NCI-H187 (cell line): Measurements from ENCODE around the gene ADPRHL1.
"Not testable (repeated sequence)": the region's sequence is repeated elsewhere in the genome, so short reads cannot be mapped to it uniquely, and the experiment has no call there.

Experiments used
- DNase-seq, 2 experiments: peaks; one replicate each; lab custom pipeline; 2025; lab: John Stamatoyannopoulos, UW

Gene ADPRHL1

GRCh38 chr13:113402471-113403254 lies 50.6 kb downstream of the ADPRHL1 start:
- DNase-seq, result no peak

- DNase-seq, result no peak
These were observed 51.6 kb downstream of the ADPRHL1 start for GRCh38 chr13:113401452-113402415.

GRCh38 chr13:113400621-113401451 lies 52.5 kb downstream of the ADPRHL1 start:
- DNase-seq, result no peak

GRCh38 chr13:113399755-113400149 lies 53.5 kb downstream of the ADPRHL1 start:
- no peak for DNase-seq

- DNase-seq, result no peak
These were observed 54.1 kb downstream of the ADPRHL1 start for GRCh38 chr13:113398963-113399754.

- DNase-seq, result no peak
These were observed 55.5 kb downstream of the ADPRHL1 start for GRCh38 chr13:113397608-113398425.

GRCh38 chr13:113394339-113394640 lies 59.0 kb downstream of the ADPRHL1 start:
- DNase-seq, result no peak

- DNase-seq, result peak; percentile 28 to 66
These were observed 59.5 kb downstream of the ADPRHL1 start for GRCh38 chr13:113393563-113394338.

- no peak for DNase-seq
These were observed 60.1 kb downstream of the ADPRHL1 start for GRCh38 chr13:113393226-113393562.

- DNase-seq, result no peak
These were observed 62.3 kb downstream of the ADPRHL1 start for GRCh38 chr13:113390874-113391497.

GRCh38 chr13:113389586-113389985 lies 63.7 kb downstream of the ADPRHL1 start:
- DNase-seq, result not testable (repeated sequence)

GRCh38 chr13:113387396-113387795 lies 65.9 kb downstream of the ADPRHL1 start:
- no peak for DNase-seq

- DNase-seq, result no peak
These were observed 70.2 kb downstream of the ADPRHL1 start for GRCh38 chr13:113383089-113383488.

GRCh38 chr13:113382542-113382941 lies 70.7 kb downstream of the ADPRHL1 start:
- DNase-seq, result not testable (repeated sequence)

GRCh38 chr13:113378825-113379224 lies 74.5 kb downstream of the ADPRHL1 start:
- no peak for DNase-seq

GRCh38 chr13:113374511-113375175 lies 78.6 kb downstream of the ADPRHL1 start:
- DNase-seq, result no peak

- no peak for DNase-seq
These were observed 79.3 kb downstream of the ADPRHL1 start for GRCh38 chr13:113373811-113374485.

- not testable (repeated sequence) for DNase-seq
These were observed 81.6 kb downstream of the ADPRHL1 start for GRCh38 chr13:113371701-113372100.
